GM18861 (cell line): Measurements from ENCODE around the gene PPEF2.

Experiments used
- ATAC-seq: cut with Tn5 transposase; IDR thresholded peaks from one replicate; pipeline ENCODE4 v1.9.1; 2021; ENCODE audit not compliant: unreplicated experiment

Gene PPEF2

DNA sequence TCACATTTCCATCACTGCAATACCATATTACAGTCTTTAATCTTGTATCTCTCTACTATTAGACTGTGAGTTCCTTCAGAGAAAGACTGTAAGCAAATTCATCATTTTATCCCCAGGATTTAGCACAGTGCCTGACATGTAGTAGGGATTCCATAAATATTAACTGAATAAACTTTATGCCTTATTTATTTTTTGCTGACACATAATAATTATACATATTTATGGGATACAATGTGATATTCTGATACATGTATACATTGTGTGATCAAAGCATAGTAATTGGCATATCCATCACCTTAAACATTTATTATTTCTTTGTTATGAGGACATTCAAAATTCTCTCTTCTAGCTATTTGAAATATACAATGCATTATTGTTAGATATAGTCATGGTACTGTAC, 3.7 kb downstream of the PPEF2 start:
- ATAC-seq: no peak

DNA sequence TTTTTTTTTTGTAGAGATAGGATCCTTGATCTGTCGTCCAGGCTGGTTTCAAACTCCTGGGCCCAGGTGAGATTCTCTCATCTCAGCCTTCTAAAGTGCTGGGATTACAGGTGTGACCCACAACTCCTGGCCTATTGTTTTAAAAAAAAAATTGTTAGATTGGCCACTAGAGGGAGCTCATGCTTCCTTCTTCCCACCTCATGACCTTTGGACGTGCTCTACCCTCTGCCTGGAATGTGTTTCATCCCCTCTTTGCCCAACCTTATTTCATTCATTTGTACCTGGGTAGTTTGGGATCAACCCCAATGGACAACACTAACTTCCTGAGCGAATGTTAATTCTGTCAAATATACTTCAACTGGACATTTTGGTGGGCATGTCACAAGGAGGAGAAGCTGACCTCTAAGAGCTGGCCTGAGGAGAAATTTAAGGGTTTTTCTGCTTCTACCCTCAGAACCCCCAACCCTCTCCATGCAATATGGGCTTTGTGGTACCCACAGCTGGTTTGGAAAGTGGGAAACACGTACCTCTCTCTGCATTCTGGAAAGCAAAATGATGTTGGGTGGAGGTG, 6.4 kb downstream of the PPEF2 start:
- no peak for ATAC-seq

DNA sequence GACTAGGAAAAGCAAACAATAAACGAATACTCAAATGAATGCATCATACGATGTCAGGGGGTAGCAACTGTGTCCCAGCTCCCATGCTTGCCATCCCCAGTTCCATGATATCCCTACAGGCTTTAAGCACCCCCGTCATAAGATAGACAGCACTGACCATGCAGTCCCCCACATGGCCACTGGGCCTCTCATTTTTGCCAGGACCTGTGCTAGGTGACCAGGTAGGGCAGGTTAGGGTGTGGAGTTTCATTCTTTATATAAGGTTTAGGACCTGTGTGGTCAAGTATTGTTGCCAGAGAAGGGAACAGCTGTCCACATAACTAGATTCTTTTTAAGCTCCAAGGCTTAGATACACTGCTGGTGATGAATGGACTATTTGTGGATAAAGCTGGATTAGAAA, 9.7 kb downstream of the PPEF2 start:
- no peak for ATAC-seq

DNA sequence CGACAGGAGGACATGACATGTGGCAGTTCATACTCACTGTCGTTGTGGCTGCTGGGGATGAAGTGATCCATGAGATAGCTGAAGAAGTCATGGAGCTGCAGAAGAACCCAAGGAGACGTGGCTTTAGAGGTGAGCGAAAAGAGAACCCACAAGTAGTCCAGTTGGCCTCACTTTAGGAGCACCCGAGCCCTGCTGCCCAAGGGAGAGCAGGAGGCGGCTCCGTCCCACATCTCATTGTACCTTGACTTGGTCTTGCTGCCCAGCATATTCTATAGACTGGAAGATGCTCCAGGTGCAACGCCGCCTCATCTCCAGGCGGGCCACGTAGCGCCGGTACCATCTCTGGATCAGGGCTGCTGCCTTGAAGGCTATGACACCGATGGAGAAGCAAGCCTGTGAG, 10.6 kb downstream of the PPEF2 start:
- no peak for ATAC-seq

DNA sequence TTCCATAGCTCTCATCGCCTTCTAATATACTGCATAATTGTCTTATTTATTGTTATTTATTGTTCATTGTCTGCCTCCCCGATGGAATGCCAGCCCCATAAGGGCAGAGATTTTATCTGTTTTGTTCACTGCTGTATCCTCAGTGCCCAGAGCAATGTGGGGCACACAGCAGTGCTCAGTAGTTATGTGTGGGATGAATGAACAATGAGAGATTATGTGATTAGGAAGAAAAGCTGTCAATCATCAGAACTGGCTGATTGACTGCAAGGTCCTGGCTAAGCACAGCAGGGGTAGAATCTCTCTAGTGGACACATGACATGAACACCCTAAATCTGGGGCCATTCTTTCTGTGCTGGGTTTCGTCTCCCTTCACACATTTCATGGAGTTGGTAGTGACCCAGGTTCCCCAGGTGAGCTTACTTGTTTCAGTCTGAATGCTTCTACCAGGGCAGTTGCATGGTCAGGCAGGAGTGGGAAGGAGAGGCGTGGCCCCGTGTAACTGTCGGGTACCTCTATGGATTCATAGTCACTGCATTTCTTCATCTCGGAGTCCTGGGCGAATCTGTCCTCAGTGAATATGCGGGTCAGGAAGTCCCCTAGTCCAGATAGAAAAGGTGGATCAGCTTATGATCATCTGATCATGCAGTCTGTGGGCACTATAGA, 12.6 kb downstream of the PPEF2 start:
- no peak for ATAC-seq

DNA sequence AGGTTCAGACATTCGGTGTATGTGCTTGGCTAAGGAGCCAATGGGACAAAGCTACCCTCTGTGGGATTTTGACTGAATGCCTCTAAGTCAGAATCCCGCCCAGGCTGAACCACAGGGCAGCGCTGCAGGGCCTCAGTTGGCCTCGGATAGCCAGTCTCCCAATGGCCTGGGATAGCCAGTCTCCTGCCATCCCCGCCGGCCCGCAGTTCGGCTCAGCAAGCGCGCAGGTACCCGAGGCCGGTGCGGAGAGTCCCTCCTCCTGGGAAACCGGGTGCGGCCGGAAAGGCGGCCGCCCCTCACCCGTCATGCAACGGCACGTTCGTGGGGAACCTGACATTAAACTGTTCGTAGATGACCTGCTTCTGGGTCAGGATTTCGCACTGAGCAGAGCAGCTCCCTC, 16.1 kb downstream of the PPEF2 start:
- ATAC-seq: no peak

DNA sequence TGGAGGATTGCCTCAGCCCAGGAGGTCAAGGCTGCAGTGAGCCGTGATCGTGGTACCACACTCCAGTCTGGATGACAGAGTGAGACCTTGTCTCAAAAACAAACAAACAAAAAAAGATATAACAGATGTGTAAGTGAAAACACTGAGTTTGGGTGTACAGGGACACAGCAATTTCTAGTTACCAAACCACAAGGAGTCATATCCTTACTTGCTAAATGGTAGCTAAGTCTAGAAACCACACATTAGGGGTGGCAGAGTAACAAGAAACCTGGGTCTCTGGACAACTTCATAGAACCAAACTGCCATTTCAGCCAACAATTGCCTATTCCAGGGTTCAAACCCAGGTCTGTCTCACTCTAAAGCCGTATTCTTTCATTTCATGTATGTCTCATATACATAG, 20.8 kb downstream of the PPEF2 start:
- ATAC-seq: no peak

DNA sequence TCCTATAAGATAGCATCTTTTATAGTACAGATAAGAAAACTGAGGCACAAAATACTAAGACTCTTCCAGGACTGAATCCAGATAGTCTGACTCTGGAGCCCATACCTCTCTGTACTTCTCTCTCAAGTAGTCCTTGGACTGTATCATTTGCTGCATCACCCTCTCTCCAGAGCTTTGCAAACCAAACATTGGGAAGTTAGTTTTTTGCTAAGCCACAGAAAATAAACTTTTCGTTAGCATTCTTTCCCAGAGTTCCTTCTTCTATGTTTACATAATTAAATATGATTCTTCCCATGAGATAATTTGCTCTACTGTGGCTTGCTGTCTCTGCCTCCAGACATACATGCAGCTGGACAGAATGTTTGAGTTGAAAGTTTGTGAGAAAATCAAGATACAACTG, 22.0 kb downstream of the PPEF2 start:
- ATAC-seq: no peak

DNA sequence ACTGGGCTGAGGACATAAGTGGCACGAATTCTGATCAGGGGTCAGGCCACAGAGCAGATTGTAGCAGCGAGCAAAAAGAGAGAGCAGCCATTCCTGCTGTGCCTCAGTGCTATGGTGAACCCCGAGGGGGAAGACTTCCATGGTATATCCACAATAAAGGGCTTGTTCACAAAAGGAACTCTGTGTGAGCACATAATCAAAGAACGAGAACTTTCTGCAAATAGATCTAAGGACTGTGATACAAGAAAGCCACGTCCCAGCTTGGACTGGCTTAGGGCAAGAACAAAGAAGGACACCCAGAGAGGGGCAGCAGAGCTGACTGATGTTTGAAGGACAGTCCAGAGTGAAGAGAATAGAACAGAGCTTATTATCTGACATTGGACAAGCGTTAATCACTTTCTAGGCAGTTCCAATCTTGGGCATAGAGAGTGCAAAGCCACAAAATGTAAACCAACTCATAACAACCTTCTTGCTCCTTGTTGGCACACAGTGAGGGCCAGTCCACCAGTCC, 24.0 kb downstream of the PPEF2 start:
- ATAC-seq: no peak

DNA sequence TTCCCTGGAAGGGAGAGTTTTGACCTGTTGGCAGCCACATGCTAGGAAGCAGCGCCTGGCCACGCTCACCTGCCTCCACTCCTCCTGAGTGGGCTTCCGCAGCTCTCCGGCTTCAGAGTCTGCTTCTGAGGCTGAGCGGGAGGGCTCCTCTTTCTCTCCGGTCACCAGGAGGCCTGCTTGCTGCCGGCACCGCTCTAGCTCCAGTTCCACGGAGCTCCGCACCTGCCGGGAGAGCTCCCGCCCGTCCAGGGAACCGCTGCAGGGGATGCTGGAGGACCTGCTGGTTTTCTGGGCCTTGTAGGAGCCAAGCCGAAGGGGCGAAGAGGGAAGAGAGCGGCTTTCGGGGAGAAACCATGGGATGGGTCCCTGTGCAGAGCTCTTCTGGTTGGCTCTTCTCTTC, 26.0 kb downstream of the PPEF2 start:
- no peak for ATAC-seq

DNA sequence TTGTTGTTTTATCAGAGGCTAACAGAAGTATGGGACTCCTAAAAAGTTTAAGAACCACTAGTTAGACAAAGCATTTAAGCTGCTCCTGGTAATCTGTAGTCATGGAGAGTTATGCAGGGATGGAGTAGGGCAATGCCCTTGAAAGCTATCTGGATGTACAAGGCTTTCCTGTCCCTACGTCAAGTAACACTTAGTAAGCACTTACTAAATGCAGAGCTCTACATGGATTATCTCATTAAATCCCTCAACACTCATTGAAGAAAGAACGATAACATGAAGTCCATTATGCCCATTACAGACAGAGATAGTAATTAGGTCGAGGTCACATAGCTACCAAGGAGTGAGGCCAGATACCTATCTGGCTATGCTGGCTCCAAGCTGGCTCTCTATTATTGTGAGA, 33.2 kb downstream of the PPEF2 start:
- no peak for ATAC-seq

DNA sequence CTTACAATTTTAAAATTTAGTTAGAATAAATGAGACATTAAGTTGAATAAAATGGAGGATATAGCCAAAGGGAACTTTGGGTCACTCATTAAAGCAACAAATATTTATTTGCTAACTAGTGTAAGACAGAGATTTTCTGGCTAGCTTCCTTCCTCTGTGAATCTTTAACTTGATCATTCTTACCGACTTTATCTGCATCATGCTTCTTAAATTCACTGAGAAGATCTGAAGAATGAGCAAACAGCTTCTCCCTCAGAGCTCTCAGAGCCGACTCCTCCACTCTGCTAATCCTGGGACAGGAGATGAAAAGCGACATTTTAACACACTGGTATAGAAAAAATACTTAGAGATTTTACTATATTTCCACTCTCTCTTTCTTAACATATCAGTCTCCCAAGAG, 35.1 kb downstream of the PPEF2 start:
- ATAC-seq: no peak

DNA sequence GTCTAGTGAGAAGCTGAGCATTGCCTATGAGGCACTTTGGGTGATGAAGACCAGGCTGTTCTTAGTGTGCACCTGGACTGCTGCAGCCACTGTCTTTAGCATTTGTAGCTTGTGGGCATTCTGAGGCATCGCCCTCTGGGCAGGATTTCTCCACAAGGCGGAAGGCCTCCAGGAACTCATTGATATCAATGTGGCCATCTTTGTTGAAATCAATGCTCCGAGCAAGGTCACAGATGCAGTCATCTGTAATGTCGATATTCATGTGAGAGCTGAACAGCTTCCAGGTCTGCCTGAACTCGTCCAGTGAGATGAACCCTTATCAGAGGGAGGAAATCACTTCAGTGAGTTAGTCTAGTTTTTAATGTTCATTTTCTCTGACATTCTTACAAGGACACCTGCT, 41.6 kb downstream of the PPEF2 start:
- no peak for ATAC-seq

DNA sequence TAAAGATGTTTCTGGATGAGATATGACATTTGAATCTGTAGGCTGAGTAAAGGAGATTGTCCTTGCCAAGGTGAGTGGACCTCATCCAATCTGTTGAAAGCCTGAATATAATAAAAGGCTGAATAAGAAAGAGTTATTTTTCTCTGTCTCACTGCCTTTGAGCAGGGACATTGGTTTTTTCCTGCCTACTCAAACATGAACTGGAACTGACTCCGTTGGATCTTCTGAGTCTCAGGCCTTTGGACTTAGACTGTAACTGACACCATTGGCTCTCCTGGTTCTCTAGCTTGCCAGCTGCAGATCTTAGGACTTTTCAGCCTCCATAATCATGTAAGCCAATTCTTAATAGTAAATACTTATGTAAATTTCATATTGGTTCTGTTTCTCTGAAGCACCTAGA, 43.5 kb downstream of the PPEF2 start:
- no peak for ATAC-seq

DNA sequence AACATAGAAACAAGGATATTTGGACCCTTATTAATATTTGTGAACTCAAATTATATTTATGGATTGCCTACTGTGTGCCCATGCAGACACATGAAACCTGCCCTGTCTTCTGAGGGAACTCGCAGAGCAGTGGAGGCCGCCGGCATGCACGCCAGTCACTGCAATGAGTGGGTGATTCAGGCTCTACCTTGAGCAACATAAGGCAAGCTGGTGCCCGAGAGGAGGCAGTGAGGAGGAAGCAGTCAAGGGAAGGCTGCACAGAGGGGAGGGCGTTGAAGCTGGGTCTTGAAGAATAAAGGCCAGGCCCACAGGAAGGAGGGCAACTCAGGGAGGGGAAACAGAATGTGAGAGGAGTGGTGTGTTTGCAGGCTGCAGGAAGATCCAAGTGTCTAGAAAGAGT, 52.8 kb downstream of the PPEF2 start:
- no peak for ATAC-seq

DNA sequence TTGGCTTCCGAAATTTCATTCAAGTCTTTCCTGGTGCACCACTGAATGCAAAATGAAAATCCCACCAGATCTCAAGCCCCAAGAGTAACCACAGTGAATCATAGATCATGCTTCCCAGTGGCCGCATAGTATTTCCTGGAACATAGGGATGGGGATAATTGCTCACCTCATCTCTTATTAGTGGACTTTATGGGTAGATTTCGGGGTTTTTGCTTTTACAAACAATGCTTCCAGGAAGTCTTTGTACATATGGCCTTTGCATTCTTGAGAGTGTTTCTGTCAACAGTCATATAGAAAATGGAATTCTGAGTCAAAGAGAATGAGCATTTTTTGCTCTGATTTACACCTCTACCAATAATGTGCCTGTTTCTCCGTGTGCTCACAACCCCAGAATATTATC, 53.4 kb downstream of the PPEF2 start:
- ATAC-seq: no peak

DNA sequence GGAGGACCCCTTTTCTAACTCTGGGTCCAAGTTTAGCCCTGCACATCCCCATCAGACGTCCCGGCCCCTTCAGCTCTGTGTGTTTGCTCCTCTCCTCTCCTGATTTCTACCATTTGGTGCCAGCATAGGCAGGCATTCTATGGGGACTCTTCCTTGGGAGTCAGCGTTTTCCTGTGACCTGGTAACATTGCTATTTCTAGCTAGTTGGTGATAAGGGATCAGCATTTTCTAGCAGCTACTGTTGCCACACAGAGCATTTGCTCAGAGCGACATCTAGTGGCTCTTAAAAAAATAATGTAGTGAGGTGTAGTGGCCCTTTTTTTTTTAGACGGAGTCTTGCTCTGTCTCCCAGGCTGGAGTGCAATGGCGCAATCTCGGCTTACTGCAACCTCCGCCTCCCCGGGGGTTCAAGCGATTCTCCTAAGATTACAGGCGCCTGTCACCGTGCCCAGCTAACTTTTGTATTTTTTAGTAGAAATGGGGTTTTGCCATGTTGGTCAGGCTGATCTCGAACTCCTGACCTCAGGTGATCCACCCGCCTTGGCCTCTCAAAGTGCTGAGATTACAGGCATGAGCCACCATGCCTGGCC, 54.0 kb downstream of the PPEF2 start:
- peak; percentile 62 for ATAC-seq

DNA sequence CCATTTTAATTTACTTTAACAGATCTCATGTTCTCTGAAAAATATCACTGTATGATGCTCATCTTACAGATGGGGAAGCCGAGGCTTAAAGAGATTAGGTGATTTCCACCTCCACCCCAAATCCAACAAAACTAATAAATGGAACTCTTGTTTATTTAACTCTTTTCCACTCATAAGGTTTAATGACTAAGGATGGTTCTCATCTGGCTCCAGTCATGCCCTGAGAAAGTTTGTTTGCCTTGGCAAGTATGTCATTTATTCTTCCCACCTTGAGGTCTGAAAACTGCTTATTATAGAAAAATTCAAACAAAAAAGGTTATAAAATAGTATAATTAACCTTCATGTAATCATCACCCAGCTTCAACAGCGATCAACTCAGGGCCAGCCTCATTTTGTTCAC, 56.3 kb downstream of the PPEF2 start:
- no peak for ATAC-seq

DNA sequence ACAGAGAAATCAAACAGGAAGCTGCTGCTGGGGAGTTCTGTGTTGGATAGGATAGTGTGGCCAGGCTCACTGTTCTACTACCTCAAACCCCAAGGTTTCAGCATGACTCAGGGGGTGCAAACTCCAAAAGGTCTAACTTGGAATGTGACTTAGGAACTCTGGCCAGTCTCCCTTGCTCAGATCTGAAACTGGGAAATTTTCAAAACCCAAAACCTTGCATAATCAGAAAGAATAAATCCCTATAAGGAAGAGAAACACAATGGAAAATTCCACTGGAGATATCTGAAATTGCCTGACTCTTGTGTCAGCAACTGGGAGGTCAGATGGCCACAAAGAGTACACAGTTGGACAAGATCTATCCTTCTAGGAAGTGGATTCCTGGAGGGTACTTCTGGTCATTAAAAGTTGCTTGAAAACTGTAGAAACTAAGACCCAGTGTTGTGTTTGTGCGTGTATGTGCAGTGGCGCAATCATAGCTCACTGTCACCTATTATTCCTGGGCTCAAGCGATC, 58.0 kb downstream of the PPEF2 start:
- ATAC-seq: no peak

DNA sequence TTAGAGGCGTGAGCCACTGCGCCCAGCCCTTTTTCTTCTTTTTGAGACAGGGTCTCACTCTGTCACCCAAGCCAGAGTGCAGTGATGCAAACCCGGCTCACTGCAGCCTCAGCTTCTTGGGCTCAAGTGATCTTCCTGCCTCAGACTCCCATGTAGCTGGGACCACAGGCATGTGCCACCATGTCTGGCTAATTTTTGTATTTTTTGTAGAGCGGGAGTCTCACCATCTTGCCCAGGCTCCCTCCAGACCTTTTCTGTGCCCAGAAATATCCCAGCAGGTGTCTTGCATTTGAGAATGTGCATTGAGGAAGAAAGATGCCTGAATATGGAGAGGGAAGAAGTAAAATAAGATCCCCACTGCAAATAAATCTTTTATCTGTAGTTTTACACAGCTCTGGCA, 58.7 kb downstream of the PPEF2 start:
- ATAC-seq: no peak

DNA sequence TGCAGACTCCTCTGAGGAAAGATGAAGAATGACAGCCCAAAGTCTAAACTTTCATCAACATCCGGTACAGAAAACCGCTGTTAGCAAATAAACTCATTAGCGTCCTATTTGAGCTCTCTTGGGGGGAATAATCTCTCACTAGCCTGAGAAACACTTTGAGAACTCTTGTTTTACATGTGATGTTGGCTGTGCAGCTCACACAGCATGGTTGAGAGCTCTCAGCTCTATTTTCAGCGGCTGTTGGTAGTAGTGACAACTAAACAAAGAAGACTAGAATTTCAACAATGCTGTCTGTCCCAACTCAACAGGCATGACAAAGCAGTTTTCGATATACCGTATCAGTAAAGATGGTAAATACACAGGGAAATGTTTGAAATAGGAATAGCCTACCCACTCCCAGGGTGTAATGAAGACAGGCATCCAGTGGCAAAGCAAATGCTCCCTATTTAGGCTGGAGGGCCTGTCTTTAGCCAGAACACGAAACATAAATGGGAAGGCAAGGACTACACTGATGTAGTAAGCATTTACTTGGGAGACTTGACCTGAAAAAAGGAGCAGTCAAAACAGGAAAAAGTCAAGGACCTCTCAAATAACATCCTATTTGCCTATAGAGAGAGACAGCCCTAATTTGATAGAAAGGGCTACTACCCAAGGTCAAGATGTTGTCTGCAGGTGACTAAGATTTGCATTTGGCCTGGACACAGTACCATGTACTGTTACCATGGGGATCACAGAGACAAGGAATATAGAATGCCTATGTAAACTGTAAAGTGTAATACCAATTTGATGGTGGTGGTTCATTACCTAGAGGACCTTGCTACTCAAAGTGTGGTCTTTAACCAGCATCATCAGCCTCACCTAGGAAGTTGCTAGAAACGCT, 60.4 kb downstream of the PPEF2 start:
- no peak for ATAC-seq

DNA sequence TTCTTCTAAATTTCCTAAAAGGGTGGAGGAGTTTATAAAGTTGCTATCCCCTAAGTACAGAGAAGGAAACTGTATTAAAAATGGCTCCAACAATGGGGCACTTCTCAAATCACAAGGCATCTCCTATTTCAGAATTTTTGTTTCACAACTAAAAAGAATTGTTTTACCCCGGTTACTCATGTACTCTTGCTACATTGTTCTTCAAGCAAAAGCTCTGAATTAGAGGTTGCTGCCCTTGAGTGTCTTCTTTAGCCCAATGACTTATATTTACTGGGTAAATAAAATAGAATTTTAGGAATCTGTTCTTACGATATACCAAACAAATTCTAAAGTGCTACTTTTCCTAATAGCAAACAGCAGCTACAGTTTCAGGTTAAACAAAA, 67.5 kb downstream of the PPEF2 start:
- ATAC-seq: no peak
